Measurements from ENCODE around the gene ZDHHC7. TPM values are rescaled to one million over a fixed set of nuclear protein-coding genes. Genes with fewer than 3 reads are reported as not detected.

ZDHHC7 gene
- total RNA-seq, 2 donors from 2014 or later = 24.2 to 24.9 TPM

DNA sequence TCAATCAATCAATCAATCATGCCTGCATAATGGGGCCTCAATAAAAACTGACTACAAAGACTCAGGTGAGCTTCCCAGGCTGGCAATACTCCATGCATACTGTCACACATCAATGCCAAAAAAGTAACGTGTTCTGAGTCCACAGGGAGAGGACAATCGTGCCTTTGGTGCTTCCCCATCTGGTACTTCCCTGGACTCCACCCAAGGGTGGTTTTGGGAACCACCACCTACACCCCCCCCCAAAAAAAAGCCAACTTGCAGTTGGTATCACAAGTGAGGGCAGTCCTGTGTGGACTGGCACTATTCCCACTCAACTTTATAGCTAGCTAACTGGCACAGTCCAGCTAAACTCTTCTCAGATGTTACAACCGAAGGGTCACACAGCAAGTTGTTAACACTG, 3.1 kb downstream of the ZDHHC7 start:
- ATAC-seq = no peak
- Mint-ChIP-seq H3K36me3 (peaks cover 14 to 16% of the 10 kb centered on the region in 2 donors), H3K9me3 (no peaks in the 10 kb centered on the region), H3K27ac (no peak overlapping the region)
- DNase-seq (ENCODE audit: low spot score in 2 of 2) = no peak

DNA sequence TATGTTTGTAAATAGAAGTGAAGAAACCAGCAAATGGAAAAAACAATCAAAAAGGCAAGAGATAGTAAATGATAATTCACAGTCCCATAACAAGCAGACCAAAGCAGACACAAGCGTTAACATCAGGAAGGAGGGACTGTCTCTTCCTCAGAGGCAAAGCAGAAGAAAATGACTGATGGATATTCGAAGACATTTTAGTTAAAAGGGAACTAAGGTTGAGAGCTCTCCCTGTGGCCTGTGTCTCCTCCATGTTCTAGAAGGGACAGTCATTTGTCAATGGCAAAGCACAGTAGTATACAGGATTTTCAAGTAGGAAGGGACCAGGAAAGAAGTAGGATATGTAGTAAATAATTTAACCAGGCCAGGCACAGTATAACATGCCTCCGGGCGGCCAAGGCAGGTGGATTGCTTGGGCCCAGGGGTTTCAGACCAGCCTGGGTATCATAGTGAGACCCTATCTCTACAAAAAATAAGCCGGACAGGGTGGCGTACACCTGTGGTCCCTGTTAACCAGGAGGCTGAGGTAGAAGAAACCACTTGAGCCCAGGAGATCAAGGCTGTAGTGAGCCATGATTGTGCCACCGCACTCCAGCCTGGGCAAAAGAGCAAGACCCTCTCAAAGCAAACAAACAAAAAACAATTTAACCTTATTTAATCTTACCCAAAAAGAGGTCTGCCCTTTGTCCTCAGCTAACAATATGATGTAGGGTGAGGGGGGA, 3.7 kb downstream of the ZDHHC7 start:
- DNase-seq (ENCODE audit: low spot score in 2 of 2) = no peak
- H3K27ac Mint-ChIP-seq = no peak overlapping the region
- no peak for ATAC-seq

DNA sequence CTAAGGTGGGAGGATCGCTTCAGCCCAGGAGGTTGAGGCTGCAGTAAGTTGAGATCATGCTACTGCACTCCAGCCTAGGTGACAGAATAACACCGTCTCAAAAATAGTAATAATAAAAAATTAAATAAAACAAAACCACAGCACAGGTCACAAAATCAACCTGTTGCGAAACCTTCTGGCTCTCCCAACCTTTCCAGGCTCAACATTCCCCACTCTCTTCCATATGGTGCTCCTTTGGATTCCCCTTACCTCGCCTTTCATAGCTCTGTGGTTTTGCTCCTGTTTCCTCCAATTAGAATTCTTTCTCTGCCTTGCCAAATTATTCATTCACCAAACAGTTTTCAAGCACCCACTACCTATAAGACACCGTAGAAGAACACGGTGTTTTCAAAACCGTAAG, 4.7 kb downstream of the ZDHHC7 start:
- Mint-ChIP-seq H3K27ac (no peak overlapping the region), H3K36me3 (peaks cover 10 to 14% of the 10 kb centered on the region in 2 donors), H3K9me3 (no peaks in the 10 kb centered on the region)
- ATAC-seq (no peak), DNase-seq (ENCODE audit: low spot score in 2 of 2) (no peak)

More for the DNA sequence above, 3.7 kb downstream of the ZDHHC7 start:
- H3K36me3 Mint-ChIP-seq = peaks cover 14 to 16% of the 10 kb centered on the region in 2 donors
- H3K9me3 Mint-ChIP-seq = no peaks in the 10 kb centered on the region

DNA sequence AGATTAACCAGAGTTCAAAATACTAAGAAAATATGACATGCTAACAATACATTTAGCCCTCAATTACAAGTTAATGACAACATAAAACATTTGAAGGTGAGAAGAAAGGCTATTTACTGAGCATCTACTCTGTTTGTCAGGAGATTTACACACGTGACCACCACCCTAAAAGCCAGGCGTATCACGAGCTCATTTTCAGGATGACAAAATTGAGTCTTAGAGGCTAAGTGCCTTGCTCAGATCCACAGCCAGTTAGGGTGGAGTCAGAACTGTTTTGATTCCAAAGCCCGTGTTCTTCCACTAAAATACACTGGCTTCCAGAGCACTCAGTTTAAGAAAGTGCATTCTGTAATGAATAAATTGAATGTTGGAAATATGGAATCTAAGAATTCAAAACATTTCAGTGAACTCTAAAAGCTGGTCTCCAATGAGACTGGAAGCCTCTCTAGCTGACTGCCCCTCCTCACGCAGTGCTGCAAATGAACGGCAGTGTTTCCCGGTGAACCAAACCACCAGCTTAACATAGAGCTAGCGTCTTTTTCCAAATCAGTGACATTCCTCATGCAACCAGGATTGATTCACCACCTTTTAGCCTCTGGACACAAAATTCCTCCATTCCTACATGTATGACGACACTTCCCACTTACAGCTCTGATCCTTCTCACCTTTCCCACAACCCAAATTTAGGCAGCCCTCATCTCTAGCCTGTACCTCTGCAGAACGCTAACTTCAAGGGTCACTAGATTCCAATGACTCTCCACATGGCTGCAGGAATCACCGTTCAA, 5.9 kb downstream of the ZDHHC7 start:
- no peaks in the 10 kb centered on the region for H3K9me3 Mint-ChIP-seq
- peak overlapping the region in 1 of 2 donors; percentile 39 for H3K27ac Mint-ChIP-seq
- DNase-seq (ENCODE audit: low spot score in 2 of 2) (no peak), ATAC-seq (no peak)
- peaks cover under 1 to 2% of the 10 kb centered on the region in 2 donors for H3K36me3 Mint-ChIP-seq

DNA sequence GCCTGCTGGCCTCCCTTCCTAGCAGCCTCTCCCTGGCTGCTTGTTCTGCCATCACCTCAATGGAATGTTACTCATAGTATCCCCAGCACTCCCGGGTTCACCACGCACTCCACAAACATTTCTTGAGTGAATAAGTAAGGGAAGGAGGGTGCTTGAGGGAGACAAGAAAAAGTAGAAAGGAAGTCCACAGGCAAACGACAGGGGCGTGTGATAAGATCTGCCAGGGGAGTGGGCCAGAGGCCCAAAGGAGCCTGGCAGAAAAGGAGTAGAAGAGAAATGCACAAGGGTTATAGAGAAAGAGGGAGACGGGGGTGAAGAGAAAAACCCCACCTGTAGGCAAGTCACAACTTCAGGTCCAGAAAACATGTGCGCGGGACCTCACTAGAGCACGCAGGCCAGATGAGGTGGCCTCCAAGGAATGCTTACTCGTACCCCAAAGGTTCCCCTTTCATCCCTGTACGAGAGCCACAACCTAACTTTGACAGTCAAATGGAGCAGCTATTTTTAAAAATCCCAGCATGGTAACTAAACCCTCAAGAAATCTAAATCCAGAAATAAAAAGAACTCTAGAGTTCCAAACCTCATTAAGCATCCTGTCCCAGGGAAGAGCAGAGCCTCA, 6.6 kb downstream of the ZDHHC7 start:
- peak overlapping the region in 1 of 2 donors; percentile 39 for H3K27ac Mint-ChIP-seq
- ATAC-seq = no peak

DNA sequence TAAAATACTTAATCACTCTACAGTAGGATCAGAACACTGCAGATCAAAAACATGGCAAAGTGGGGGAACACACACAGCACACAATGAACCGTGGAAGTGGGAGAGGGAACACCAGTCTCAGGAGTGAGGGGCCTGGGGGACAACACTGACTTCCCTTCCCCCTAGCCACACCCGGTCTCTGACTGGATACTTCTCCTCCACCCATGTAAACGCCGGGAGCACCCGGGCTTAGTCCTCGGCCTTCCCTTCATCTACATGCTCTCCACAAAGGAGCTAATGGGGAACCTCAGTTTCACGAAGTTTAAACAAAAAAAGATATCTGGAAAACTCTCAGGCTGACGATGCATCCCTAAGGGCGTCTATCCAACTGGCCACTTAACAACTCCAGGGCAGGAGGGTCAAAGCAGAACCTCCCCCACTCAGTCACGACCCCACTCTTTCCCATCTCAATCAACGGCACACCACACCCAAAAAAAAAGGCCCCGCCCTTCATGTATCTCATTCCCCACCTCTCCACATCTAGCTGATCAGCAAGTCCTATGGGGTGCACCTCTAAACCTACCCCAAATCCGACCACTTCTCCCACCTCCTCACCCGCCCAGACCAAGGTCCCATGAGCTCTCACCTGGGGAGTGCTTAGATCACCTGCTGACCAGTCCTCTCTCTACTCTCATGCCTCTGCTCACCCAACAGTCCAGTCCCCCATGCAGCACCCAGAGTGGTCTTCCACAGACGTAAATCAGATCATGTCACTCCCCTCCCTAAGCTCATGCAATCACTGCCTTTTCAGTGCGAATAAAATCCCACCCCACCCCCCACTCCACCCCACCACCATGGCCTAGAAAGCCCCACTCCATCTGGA, 7.4 kb downstream of the ZDHHC7 start:
- no peak overlapping the region for H3K27ac Mint-ChIP-seq

More for the DNA sequence above, 6.6 kb downstream of the ZDHHC7 start:
- DNase-seq (ENCODE audit: low spot score in 2 of 2) = no peak
- Mint-ChIP-seq H3K36me3 (no peaks in the 10 kb centered on the region), H3K9me3 (no peaks in the 10 kb centered on the region)

DNA sequence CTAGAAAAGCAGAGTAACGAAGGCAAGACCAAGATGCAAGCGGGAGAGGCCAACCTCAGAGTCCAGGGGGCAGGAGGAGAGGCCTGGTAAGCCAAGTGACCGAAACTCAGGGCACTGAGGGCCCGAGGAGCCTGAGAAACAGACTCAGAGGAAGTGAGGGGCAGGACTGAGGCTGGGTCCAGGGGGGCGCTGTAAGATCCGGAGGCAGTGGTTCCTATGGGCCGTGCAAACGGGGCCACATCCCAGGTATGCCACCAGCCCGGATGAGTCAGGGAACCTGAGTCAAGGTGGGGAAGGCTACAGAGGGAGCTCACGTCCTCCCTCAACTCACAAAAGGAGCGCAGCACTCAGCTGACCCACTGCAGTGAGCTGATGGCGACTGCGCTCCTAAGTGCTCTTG, 8.3 kb downstream of the ZDHHC7 start:
- peak overlapping the region; percentile 59 to 95 for H3K27ac Mint-ChIP-seq

More for the DNA sequence above, 7.4 kb downstream of the ZDHHC7 start:
- DNase-seq (ENCODE audit: low spot score in 2 of 2) (no peak), ATAC-seq (no peak)
- Mint-ChIP-seq H3K36me3 (no peaks in the 10 kb centered on the region), H3K9me3 (no peaks in the 10 kb centered on the region)

DNA sequence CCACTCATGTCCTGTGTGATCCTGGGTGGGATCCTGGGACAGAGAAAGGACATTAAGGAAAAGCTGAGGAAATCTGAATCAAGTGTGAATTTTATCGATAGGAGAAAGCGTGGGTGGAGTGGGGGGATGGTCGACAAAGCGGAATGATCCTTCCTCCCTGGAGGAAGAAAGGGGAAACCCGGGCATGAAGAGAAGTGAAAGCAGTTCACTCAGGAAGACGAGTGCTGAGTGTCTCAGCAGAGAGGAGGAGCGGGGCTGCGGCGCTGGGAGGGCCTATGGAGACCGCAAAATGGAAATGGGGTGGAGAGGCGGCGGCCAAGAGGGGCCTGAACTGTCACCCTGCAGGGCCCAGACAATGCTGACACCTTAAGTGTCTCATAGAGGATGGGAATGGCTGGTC, 8.7 kb downstream of the ZDHHC7 start:
- DNase-seq (ENCODE audit: low spot score in 2 of 2) (no peak), ATAC-seq (peak in 1 of 2 donors; percentile 35)
- Mint-ChIP-seq H3K36me3 (no peaks in the 10 kb centered on the region), H3K27ac (peak overlapping the region; percentile 59 to 95), H3K9me3 (no peaks in the 10 kb centered on the region)

More for the DNA sequence above, 8.3 kb downstream of the ZDHHC7 start:
- DNase-seq (ENCODE audit: low spot score in 2 of 2) (no peak), ATAC-seq (no peak)
- Mint-ChIP-seq H3K36me3 (no peaks in the 10 kb centered on the region), H3K9me3 (no peaks in the 10 kb centered on the region)

DNA sequence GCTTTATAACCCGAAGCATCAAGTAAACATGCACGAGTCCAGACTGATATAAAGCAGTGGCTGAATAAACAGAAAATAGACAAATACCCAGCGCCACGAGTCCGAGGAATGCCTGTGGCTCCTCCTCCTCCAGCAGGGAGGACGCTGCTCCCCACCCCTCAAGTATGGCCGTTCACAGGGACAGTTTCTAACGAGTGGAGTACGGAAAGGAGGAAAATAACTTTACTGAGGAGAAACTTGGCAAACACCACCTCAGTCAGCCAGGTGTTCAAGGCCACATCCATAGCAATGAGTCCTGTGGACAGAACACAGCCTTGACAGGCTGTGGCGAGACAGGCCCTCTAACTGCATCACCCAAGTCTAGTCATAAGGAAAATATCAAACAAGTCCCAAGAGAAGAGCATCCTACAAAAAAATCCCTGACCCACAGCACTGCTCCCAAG, 9.2 kb downstream of the ZDHHC7 start:
- peak overlapping the region; percentile 59 to 95 for H3K27ac Mint-ChIP-seq

DNA sequence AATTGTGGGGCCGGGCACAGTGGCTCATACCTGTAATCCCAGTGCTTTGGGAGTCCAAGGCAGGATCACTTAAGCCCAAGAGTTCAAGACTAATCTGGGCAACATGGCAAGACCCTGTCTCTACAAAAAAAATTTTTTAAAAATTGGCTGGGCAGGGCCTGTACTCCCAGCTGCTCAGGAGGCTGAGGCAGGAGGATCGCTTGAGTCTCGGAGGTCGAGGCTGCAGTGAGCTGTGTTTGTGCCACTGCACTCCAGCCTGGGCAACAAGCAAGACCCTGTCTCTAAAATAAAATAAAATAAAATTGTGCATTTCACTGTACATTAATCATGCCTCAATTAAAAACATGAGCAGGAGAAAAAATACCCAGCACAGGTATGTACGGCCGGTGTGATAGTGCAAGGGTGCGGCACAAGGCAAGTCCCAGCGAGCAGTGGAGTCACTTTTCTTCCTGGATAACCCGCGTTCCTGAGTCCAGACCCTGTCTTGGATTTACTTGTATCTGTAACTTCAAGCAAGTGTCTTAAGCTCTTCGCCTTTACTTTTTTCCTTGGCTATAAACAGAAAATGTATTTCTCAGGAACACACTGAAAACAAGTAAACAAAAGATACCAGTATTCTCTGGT, 11.4 kb downstream of the ZDHHC7 start:
- Mint-ChIP-seq H3K9me3 (no peaks in the 10 kb centered on the region), H3K36me3 (no peaks in the 10 kb centered on the region), H3K27ac (no peak overlapping the region)
- ATAC-seq (no peak), DNase-seq (ENCODE audit: low spot score in 2 of 2) (no peak)

More for the DNA sequence above, 9.2 kb downstream of the ZDHHC7 start:
- H3K36me3 Mint-ChIP-seq = no peaks in the 10 kb centered on the region
- H3K9me3 Mint-ChIP-seq = no peaks in the 10 kb centered on the region
- DNase-seq (ENCODE audit: low spot score in 2 of 2) (no peak), ATAC-seq (no peak)

DNA sequence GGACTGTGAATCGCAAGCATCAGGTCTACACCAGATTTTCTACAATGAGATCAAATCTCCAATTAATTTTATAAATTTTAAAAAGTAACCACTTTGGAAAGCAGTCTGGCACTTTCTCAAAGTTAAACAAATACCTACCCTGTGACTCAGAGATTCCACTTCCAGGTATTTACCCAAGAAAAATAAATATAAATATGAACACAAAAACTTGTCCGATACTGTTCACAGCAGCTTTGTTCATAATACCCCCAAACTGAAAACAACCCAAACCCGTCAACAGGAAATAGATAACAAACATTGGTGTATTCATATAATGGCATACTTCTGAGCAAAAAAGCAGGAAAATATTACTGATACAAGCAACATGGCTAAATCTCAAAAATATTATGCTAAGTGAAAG, 12.1 kb downstream of the ZDHHC7 start:
- no peaks in the 10 kb centered on the region for H3K36me3 Mint-ChIP-seq
- ATAC-seq = no peak
- no peak for DNase-seq (ENCODE audit: low spot score in 2 of 2)
- H3K9me3 Mint-ChIP-seq = no peaks in the 10 kb centered on the region
- no peak overlapping the region for H3K27ac Mint-ChIP-seq

DNA sequence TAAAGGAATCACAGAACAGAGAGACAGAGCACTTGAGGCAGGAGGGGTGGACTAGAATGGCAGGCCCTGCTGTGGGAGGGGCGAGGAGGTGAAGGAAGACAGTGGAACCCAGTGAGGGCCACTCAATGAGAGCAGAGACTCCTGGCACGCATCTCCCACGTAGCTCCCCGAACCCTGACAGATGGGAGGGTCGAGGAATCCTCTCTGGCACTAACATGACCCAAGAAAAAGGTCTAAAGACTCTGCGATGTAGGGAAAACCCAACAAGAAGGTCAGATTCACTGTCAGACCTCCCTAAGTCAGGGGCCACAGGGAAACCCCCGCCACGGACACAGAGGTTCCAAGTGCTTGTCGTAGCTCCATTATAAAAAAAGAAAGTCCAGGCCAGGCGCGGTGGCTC, 15.0 kb downstream of the ZDHHC7 start:
- H3K36me3 Mint-ChIP-seq = no peaks in the 10 kb centered on the region
- ATAC-seq (no peak), DNase-seq (ENCODE audit: low spot score in 2 of 2) (no peak)
- H3K9me3 Mint-ChIP-seq = no peaks in the 10 kb centered on the region
- H3K27ac Mint-ChIP-seq = peak overlapping the region; percentile 4

DNA sequence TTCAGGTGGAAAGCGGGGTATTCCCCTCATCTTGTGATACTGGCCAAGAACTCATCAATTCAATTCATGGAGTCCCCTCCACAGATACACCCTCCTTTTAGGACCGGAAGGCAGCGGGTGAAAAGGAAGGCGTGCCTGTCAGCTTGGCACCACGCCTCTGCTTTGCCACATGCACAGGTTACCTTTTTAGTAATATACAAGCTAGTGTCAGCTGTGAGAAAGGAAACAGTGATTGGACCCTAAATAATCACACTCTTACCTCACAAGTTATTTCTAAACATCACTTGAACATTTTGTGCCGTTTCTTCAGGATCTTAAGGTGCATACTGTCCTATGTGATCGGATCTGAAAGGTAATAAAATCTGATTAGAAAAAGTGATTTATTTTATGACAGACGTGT, 15.7 kb downstream of the ZDHHC7 start:
- Mint-ChIP-seq H3K36me3 (no peaks in the 10 kb centered on the region), H3K9me3 (no peaks in the 10 kb centered on the region), H3K27ac (peak overlapping the region in 1 of 2 donors; percentile 4)
- ATAC-seq (no peak), DNase-seq (ENCODE audit: low spot score in 2 of 2) (no peak)

DNA sequence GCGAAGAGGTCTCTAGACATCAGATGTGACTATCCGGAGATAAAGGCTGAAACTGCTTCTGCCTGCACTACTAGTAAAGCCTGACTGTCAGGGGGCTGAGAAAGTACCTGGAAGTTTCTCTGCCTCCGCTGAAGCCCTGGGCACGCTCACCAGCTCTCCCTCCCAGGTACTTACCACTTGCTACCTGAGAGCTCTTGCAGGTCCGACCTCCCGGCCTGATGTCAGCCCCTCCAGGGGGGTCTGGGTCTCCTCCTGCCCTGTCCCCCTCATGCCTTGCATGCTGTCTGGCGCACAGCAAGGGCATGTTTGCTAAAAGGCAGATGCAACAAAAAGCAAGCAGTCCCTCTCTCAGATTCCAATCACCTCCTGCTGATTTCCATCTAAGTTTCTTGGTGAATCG, 17.4 kb downstream of the ZDHHC7 start:
- Mint-ChIP-seq H3K36me3 (peaks cover 0 to 6% of the 10 kb centered on the region in 2 donors), H3K27ac (peak overlapping the region; percentile 59 to 61), H3K9me3 (no peaks in the 10 kb centered on the region)
- ATAC-seq (no peak), DNase-seq (ENCODE audit: low spot score in 2 of 2) (no peak)

DNA sequence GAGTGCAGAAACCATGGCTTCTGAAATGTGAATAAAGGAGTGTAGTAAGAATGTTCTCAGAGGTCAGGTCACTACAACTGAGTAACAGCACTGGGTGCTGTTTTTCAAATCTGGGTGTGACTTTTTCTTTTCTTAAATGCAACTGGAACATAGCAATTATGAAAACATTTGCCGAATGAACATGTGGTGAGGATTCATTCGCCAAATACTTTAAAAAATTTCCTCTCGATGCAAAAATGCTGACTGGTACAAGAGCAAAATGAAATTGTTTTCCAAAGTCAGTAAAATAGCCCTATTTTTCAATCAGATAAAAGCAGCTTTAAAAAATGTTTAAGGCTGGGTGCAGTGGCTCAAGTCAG, 18.6 kb downstream of the ZDHHC7 start:
- DNase-seq (ENCODE audit: low spot score in 2 of 2) = no peak
- Mint-ChIP-seq H3K36me3 (peaks cover 0 to 6% of the 10 kb centered on the region in 2 donors), H3K9me3 (no peaks in the 10 kb centered on the region), H3K27ac (no peak overlapping the region)
- ATAC-seq = no peak

DNA sequence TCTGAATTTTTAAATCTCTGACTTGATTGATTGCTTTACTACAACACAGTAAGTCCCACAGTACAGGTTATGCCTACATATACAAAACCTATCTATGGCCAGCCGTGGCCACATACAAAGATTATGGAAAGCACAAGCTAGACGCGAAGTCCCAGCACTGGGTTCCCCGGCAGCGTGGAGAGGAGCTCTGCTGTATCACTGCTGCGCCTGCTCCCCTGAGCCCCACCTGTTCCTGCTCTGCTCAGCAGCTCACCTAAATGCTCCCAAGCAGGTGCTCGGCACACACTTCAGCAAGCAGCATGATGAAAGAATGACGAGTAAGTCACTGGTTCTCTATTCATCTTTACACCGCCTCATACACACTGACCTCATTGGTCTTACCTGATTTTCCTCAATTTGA, 20.6 kb downstream of the ZDHHC7 start:
- Mint-ChIP-seq H3K36me3 (peaks cover 0 to 6% of the 10 kb centered on the region in 2 donors), H3K9me3 (no peaks in the 10 kb centered on the region)
- ATAC-seq = no peak

More for the DNA sequence above, 20.6 kb downstream of the ZDHHC7 start:
- peak overlapping the region in 1 of 2 donors; percentile 23 for H3K27ac Mint-ChIP-seq
- no peak for DNase-seq (ENCODE audit: low spot score in 2 of 2)
